ENCODE data around the gene DPEP2.

DNA sequence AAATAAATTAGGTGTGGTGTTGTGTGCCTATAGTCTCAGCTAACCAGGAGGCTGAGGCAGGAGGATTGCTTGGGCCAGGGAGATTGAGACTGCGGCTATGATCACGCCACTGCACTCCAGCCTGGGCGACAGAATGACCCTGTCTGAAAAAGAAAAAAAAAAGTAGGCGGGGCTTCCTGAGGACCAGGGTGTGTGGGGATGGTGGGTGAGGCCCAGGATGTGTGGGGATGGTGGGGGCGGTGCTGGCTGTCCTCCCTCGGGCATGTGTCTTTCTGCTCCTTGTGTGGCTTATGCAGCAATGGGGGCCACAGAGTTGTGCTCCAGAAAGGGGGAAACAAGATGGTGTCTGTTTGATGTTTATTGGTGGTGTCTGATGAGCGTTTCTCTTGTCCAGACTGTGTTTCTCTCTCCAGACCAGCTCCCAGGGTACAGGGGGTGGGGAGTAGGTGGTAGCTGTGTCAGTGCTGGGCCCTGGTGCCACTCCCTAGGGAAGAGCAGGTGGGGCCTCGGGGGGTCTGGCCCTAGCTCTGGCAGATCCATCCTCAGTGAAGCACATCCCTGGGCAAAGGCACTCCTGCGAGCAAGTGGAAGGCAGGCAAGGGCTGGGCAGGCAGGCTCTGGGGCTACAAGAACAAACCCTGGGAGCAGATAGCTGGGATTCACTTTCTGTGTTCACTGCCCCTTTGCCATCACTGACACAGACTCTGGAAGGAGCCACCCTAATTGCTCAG, 57.6 kb downstream of the DPEP2 start:
- TF ChIP-seq, protein P1, sequence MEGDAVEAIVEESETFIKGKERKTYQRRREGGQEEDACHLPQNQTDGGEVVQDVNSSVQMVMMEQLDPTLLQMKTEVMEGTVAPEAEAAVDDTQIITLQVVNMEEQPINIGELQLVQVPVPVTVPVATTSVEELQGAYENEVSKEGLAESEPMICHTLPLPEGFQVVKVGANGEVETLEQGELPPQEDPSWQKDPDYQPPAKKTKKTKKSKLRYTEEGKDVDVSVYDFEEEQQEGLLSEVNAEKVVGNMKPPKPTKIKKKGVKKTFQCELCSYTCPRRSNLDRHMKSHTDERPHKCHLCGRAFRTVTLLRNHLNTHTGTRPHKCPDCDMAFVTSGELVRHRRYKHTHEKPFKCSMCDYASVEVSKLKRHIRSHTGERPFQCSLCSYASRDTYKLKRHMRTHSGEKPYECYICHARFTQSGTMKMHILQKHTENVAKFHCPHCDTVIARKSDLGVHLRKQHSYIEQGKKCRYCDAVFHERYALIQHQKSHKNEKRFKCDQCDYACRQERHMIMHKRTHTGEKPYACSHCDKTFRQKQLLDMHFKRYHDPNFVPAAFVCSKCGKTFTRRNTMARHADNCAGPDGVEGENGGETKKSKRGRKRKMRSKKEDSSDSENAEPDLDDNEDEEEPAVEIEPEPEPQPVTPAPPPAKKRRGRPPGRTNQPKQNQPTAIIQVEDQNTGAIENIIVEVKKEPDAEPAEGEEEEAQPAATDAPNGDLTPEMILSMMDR (IDR thresholded peaks at IDR 0.05), result no peak
- TF ChIP-seq POLR2A (IDR thresholded peaks at IDR 0.05), result no peak
